SK-N-MC (cell line): ENCODE results near the gene ZBTB9.
A peak's percentile ranks its signal among the peaks of the same experiment; 100 is the strongest.

Experiments
- DNase-seq: peaks from one replicate; pipeline ENCODE4 v3.0.0-alpha.2; 2011; ENCODE audit warnings: low read depth, low spot score
- H3K27ac ChIP-seq: fragments of 200-600 bp; sonication (generic); 2 replicates; pipeline ENCODE4 v1.5.1; 2016; ENCODE audit warnings: mixed run types
- H3K36me3 ChIP-seq: fragments of 200-600 bp; sonication (generic); 2 replicates; pipeline ENCODE4 v1.6.1; 2017; ENCODE audit warnings: antibody characterized with exemption, low read length, mixed read lengths; ENCODE audit not compliant: insufficient read depth
- H3K4me3 ChIP-seq: fragments of 200-600 bp; sonication (generic); 2 replicates; pipeline ENCODE4 v1.5.1; 2016
- H3K9ac ChIP-seq: fragments of 200-600 bp; sonication (generic); 2 replicates; pipeline ENCODE4 v1.8.0; 2017; ENCODE audit warnings: mixed run types, mixed read lengths; ENCODE audit not compliant: insufficient read length
- H3K9me3 ChIP-seq: fragments of 200-600 bp; sonication (generic); 2 replicates; pipeline ENCODE4 v1.6.1; 2017; ENCODE audit warnings: low read depth, mild to moderate bottlenecking, antibody characterized with exemption, low read length, moderate library complexity, mixed read lengths
- EZH2 ChIP-seq: fragments of 200-600 bp; sonication (generic); IDR thresholded peaks from one replicate; pipeline ENCODE4 v1.6.1; 2017; ENCODE audit warnings: antibody characterized with exemption
- FOXP2 ChIP-seq: optimal IDR thresholded peaks from 2 replicates; pipeline ENCODE3; 2011; ENCODE audit warnings: mild to moderate bottlenecking, moderate library complexity; ENCODE audit not compliant: insufficient read depth; ENCODE audit errors: extremely low read length, control extremely low read depth
- POLR2AphosphoS5 ChIP-seq: IDR thresholded peaks from 2 replicates; pipeline ENCODE4 v1.6.1; 2012; ENCODE audit warnings: mild to moderate bottlenecking, low read depth, low read length, borderline replicate concordance

Gene ZBTB9

DNA sequence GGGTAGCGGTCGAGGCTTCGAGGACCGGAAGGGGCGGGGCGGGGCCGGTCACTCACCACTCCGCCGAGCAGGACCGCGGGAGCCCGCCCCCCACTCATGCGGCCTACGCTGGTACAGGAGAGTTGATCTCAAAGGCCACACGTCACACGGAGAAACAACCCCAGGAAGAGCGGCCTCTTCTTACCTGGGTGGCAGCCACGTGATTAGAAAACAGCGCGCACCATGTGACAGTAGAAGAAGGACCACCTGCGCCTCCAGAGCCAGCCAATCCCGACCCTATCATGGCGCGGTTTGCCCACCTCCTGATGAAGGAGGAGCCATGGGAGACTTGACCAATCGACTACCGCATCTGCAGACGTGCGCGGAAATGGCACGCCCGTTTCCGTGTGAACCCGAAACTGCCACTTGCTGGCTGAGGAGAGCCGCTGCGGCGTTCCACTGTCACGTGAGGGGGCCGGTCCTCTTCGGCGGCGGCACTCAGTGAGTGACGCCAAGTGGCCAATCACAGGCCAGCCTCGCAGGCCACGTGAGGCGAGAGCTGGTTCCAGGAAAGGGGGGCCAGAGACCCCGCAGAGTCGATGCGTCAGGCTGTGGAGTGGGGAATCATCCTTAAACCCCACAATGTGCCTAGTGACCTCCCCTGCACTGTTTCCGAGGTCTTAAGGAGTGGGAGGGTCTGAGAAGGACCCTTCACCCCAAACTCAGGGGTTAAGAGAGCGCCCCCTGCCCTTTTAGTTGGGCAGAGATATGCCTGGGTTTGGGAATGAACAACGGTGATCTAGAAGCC is 36.3 kb upstream of the ZBTB9 start, which contains the start of gene CUTA:
Gene CUTA (minus strand): TSS at position 205 of the 787 bp plus-strand sequence. CDS start 107 bp downstream, at position 98.
- peak within 1 kb of the TSS; percentile 94 for H3K27ac ChIP-seq

DNA sequence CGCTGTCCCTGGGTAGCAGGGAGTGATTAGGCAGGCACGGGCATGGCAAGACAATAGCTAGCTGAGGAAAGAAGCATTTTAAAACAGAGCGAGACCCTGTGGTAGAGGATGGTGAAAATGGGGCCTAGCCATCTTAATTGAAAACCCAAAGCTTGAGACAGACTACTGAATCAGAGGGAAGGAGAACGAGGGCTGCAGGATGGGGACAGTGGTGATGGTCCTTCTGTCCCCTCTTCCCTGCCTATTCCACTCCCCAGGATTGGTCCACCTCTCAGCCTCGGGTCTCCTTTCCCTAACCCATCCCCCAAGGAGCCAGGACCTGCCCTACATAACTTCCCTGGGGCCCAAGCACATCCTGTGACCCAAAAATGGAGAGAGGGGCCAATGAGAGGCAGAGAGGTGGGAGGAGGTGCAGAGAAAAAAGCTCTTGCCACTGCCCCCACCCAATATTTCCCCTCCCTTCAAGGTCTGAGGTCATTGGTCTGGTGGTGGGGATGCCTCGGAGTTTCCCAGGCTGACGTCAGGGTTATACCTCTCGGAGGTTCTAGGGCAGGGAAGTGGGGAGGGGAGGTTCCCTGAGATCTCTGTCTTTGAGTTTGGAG is 35.6 kb upstream of the ZBTB9 start:
- DNase-seq = no peak
- Histone ChIP-seq H3K36me3 (peaks cover 18% of the 10 kb centered on the region; the same call in 1 of the 2 replicates), H3K9ac (peak overlapping the region; percentile 76), H3K4me3 (peak overlapping the region; percentile 83), H3K27ac (peak overlapping the region; percentile 94), H3K9me3 (no peaks in the 10 kb centered on the region)
- no peak for TF ChIP-seq EZH2
- no peak for TF ChIP-seq POLR2AphosphoS5
- no peak for TF ChIP-seq FOXP2

More for the DNA sequence above, 36.3 kb upstream of the ZBTB9 start, which contains the start of gene CUTA:
- DNase-seq = peak; percentile 94
- Histone ChIP-seq H3K9me3 (no peaks in the 10 kb centered on the region), H3K36me3 (peaks cover 21% of the 10 kb centered on the region; the same call in 1 of the 2 replicates), H3K4me3 (peak within 1 kb of the TSS; percentile 83), H3K9ac (peak within 1 kb of the TSS; percentile 83)
- TF ChIP-seq POLR2AphosphoS5 (peak; percentile 86), EZH2 (no peak)

GRCh38 chr6:33419580-33420490 is 34.5 kb upstream of the ZBTB9 start, which contains the start of gene SYNGAP1:
Gene SYNGAP1, plus strand, starts transcription at chr6:33420065. Its CDS starts 200 bp downstream, at chr6:33420265.
- DNase-seq = no peak
- Histone ChIP-seq H3K4me3 (peak within 1 kb of the TSS; percentile 62), H3K27ac (peak within 1 kb of the TSS; percentile 94), H3K36me3 (peaks cover 13% of the 10 kb centered on the region; the same call in 1 of the 2 replicates), H3K9ac (peak within 1 kb of the TSS; percentile 76), H3K9me3 (no peaks in the 10 kb centered on the region)
- TF ChIP-seq FOXP2 (no peak), POLR2AphosphoS5 (no peak), EZH2 (no peak)

- H3K9ac ChIP-seq = no peak overlapping the region
- DNase-seq = no peak
- no peak for TF ChIP-seq EZH2
- TF ChIP-seq POLR2AphosphoS5 = no peak
- TF ChIP-seq FOXP2 = no peak
- no peaks in the 10 kb centered on the region for H3K9me3 ChIP-seq
- no peak overlapping the region for H3K4me3 ChIP-seq
- H3K27ac ChIP-seq = no peak overlapping the region
- H3K36me3 ChIP-seq = peaks cover 4% of the 10 kb centered on the region; the same call in 1 of the 2 replicates
These were observed 33.7 kb upstream of the ZBTB9 start for GRCh38 chr6:33420491-33421343.

GRCh38 chr6:33421344-33421643 is 33.1 kb upstream of the ZBTB9 start:
- DNase-seq = no peak
- no peak overlapping the region for H3K4me3 ChIP-seq
- H3K9ac ChIP-seq = no peak overlapping the region
- H3K36me3 ChIP-seq = no peaks in the 10 kb centered on the region; the same call in 1 of the 2 replicates
- no peak overlapping the region for H3K27ac ChIP-seq
- H3K9me3 ChIP-seq = no peaks in the 10 kb centered on the region
- TF ChIP-seq EZH2 (no peak), POLR2AphosphoS5 (no peak), FOXP2 (no peak)

DNA sequence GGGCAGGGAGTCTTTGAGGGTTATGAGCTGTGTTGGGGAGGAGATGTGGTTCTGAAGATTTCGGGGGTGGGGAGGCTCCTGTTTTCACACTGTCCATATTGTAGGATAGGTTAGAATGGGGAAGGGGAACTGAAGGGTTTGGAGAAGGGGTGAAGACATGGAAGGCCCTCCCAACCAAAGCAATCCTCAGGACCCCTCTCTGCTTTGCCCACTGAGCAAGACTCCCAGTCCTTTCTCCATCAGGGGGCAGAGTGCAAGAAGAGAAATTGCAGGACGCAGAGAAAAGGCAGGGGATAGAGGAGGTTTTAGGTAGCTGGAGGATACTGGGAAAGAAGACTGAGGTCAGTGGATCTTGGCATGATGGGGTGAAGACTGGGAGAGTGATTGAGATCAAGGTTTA is 30.6 kb upstream of the ZBTB9 start:
- Histone ChIP-seq H3K36me3 (no peaks in the 10 kb centered on the region), H3K4me3 (no peak overlapping the region), H3K27ac (no peak overlapping the region), H3K9ac (no peak overlapping the region), H3K9me3 (no peaks in the 10 kb centered on the region)
- DNase-seq = no peak
- TF ChIP-seq EZH2 (no peak), FOXP2 (no peak), POLR2AphosphoS5 (no peak)

- H3K9me3 ChIP-seq = no peaks in the 10 kb centered on the region
- no peak for DNase-seq
- no peaks in the 10 kb centered on the region for H3K36me3 ChIP-seq
- peak overlapping the region; percentile 77 for H3K9ac ChIP-seq
- H3K4me3 ChIP-seq = peak overlapping the region; percentile 78
- TF ChIP-seq EZH2 (no peak), POLR2AphosphoS5 (peak; percentile 82; the same call in 1 of the 2 replicates), FOXP2 (no peak)
- H3K27ac ChIP-seq = peak overlapping the region; percentile 79
These were observed 29.3 kb upstream of the ZBTB9 start for GRCh38 chr6:33424855-33425667.
